K562 (cell line): ENCODE data around the gene AQP9. TPM values are rescaled to one million over a fixed set of nuclear protein-coding genes. Genes with fewer than 3 reads are reported as not detected.

Experiments used
- CBX8 ChIP-seq: fragments of 200-600 bp; sonication (generic); IDR thresholded peaks from 2 replicates; pipeline ENCODE4 v1.6.1; 2012; ENCODE audit warnings: borderline replicate concordance, mixed run types, low read depth, mild to moderate bottlenecking, moderate library complexity, mixed read lengths, low read length, control low read depth, inconsistent platforms; ENCODE audit not compliant: poor library complexity, severe bottlenecking; ENCODE audit errors: extremely low read depth
- ELF2 ChIP-seq: fragments of 250-450 bp; sonication (Bioruptor Pico); IDR thresholded peaks from 2 replicates; pipeline ENCODE4 v1.5.0; 2021; ENCODE audit warnings: mild to moderate bottlenecking
- HDAC8 ChIP-seq: fragments of 450-650 bp; IDR thresholded peaks from 2 replicates; pipeline ENCODE4 v1.6.1; 2016; ENCODE audit warnings: mild to moderate bottlenecking, missing genetic modification characterization, moderate library complexity, missing compliant biosample characterization
- HLTF ChIP-seq: fragments of 450-650 bp; IDR thresholded peaks from 2 replicates; pipeline ENCODE4 v1.6.1; 2016
- JUNB ChIP-seq: fragments of 450-650 bp; formaldehyde crosslinking; conservative IDR thresholded peaks from 2 replicates; pipeline ENCODE4 v1.4.0; 2020; ENCODE audit warnings: mild to moderate bottlenecking
- KLF13 ChIP-seq: fragments of 450-650 bp; IDR thresholded peaks from 2 replicates; pipeline ENCODE4 v1.6.1; 2016; ENCODE audit warnings: missing genetic modification characterization, low read depth, mild to moderate bottlenecking, missing compliant biosample characterization, moderate library complexity, borderline replicate concordance
- TOE1 ChIP-seq, 2 experiments: fragments of 450-650 bp in 1 of 2; sonication (generic) in 1 of 2; formaldehyde crosslinking in 1 of 2; IDR thresholded peaks; 2 replicates each; pipeline versions ENCODE4 v1.7.1 to v1.8.0; 2016 to 2022; ENCODE audit warnings: borderline replicate concordance in 2 of 2, mild to moderate bottlenecking in 2 of 2, antibody characterized with exemption in 1 of 2, inconsistent platforms in 1 of 2, low read depth in 1 of 2, missing genetic modification reagents in 1 of 2, moderate library complexity in 1 of 2
- U2AF2 ChIP-seq: fragments of 200-400 bp; formaldehyde crosslinking; optimal IDR thresholded peaks from 2 replicates; pipeline ENCODE3; 2017; ENCODE audit warnings: low read depth, mild to moderate bottlenecking, low read length
- ZBTB34 ChIP-seq: fragments of 250-450 bp; sonication (Bioruptor Pico); IDR thresholded peaks from 2 replicates; pipeline ENCODE4 v1.8.0; 2021; ENCODE audit warnings: mild to moderate bottlenecking, moderate library complexity
- ZNF23 ChIP-seq: fragments of 250-450 bp; sonication (Bioruptor Pico); IDR thresholded peaks from 2 replicates; pipeline ENCODE4 v1.4.0; 2020; ENCODE audit warnings: mild to moderate bottlenecking
- ZNF431 ChIP-seq: sonication (generic); formaldehyde crosslinking; IDR thresholded peaks from 2 replicates; pipeline ENCODE4 v1.8.0; 2022; ENCODE audit warnings: mild to moderate bottlenecking, missing genetic modification reagents
- polyA plus RNA-seq, 8 experiments: library from polyadenylated mRNA; depleted of rRNA in 4 of 8; stranded (reverse) in 5 of 8; unstranded in 3 of 8; fragments of >200 nt; fragmentation: Nextera tagmentation in 2 of 8; fragmentation: Illumina TruSeq in 1 of 8; extraction: Ambion mirVana in 2 of 8; extraction: Trizol in 1 of 8; gene quantifications; 2 replicates each; pipeline versions ENCODE4 v1.2.1 to v1.2.3, GENCODE V29; 2011 to 2014; ENCODE audit warnings: inconsistent platforms in 1 of 8, missing spikeins in 1 of 8
- total RNA-seq, 7 experiments: library from RNA; depleted of rRNA in 6 of 7; stranded (reverse); fragments of >200 nt in 6 of 7; fragmentation: Illumina TruSeq in 2 of 7; extraction: Trizol in 2 of 7; gene quantifications; 2 replicates each; pipeline versions ENCODE4 v1.2.1 to v1.2.3, GENCODE V29; 2011 to 2021; ENCODE audit warnings: low replicate concordance in 1 of 7
- TF ChIP-seq, protein P1 (sequence below): fragments of 450-650 bp; IDR thresholded peaks from 2 replicates; pipeline ENCODE4 v1.6.1; 2016; ENCODE audit warnings: mild to moderate bottlenecking, moderate library complexity
- TF ChIP-seq, protein P2 (sequence below): sonication (generic); formaldehyde crosslinking; IDR thresholded peaks from 2 replicates; pipeline ENCODE4 v1.8.1; 2022; ENCODE audit warnings: missing genetic modification reagents

Gene AQP9
- total and polyA plus RNA-seq, 9 of the 15 experiments (the other 6 are each of a cell fraction or from before 2014, with no cell fraction given), result 0.04 to 0.33 (median 0.07) TPM; not detected in 4

DNA sequence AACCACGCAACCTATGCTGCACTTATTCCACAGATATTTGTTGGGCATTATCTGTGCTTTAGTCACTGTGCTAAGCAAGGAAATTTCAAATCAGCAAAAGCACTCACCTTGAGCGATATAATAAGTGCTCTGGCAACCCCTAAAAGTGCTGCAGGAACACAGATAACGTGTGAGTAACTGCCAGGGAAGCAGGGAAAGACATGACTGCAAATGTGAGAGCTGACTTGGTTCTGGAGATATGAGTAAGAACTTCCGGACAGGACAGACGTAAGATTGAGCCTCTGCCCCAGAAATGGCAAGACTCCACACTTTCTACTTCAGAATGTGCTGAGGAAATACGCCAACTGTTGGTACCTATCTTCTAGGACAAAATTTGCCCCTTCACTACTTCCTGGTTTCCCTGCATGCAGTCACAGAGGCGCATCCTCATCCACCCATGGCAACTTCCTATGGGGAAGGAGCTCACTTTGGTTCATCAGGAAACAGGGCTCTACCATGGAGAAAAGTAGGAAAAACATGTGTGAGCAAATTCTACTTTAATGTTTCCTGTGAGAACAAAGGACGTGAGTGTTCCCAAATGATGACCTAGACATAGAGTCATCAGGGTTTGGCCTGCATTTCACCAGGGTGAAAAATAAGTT is 41.7 kb downstream of the AQP9 start (continued):
- TF ChIP-seq, protein P1, sequence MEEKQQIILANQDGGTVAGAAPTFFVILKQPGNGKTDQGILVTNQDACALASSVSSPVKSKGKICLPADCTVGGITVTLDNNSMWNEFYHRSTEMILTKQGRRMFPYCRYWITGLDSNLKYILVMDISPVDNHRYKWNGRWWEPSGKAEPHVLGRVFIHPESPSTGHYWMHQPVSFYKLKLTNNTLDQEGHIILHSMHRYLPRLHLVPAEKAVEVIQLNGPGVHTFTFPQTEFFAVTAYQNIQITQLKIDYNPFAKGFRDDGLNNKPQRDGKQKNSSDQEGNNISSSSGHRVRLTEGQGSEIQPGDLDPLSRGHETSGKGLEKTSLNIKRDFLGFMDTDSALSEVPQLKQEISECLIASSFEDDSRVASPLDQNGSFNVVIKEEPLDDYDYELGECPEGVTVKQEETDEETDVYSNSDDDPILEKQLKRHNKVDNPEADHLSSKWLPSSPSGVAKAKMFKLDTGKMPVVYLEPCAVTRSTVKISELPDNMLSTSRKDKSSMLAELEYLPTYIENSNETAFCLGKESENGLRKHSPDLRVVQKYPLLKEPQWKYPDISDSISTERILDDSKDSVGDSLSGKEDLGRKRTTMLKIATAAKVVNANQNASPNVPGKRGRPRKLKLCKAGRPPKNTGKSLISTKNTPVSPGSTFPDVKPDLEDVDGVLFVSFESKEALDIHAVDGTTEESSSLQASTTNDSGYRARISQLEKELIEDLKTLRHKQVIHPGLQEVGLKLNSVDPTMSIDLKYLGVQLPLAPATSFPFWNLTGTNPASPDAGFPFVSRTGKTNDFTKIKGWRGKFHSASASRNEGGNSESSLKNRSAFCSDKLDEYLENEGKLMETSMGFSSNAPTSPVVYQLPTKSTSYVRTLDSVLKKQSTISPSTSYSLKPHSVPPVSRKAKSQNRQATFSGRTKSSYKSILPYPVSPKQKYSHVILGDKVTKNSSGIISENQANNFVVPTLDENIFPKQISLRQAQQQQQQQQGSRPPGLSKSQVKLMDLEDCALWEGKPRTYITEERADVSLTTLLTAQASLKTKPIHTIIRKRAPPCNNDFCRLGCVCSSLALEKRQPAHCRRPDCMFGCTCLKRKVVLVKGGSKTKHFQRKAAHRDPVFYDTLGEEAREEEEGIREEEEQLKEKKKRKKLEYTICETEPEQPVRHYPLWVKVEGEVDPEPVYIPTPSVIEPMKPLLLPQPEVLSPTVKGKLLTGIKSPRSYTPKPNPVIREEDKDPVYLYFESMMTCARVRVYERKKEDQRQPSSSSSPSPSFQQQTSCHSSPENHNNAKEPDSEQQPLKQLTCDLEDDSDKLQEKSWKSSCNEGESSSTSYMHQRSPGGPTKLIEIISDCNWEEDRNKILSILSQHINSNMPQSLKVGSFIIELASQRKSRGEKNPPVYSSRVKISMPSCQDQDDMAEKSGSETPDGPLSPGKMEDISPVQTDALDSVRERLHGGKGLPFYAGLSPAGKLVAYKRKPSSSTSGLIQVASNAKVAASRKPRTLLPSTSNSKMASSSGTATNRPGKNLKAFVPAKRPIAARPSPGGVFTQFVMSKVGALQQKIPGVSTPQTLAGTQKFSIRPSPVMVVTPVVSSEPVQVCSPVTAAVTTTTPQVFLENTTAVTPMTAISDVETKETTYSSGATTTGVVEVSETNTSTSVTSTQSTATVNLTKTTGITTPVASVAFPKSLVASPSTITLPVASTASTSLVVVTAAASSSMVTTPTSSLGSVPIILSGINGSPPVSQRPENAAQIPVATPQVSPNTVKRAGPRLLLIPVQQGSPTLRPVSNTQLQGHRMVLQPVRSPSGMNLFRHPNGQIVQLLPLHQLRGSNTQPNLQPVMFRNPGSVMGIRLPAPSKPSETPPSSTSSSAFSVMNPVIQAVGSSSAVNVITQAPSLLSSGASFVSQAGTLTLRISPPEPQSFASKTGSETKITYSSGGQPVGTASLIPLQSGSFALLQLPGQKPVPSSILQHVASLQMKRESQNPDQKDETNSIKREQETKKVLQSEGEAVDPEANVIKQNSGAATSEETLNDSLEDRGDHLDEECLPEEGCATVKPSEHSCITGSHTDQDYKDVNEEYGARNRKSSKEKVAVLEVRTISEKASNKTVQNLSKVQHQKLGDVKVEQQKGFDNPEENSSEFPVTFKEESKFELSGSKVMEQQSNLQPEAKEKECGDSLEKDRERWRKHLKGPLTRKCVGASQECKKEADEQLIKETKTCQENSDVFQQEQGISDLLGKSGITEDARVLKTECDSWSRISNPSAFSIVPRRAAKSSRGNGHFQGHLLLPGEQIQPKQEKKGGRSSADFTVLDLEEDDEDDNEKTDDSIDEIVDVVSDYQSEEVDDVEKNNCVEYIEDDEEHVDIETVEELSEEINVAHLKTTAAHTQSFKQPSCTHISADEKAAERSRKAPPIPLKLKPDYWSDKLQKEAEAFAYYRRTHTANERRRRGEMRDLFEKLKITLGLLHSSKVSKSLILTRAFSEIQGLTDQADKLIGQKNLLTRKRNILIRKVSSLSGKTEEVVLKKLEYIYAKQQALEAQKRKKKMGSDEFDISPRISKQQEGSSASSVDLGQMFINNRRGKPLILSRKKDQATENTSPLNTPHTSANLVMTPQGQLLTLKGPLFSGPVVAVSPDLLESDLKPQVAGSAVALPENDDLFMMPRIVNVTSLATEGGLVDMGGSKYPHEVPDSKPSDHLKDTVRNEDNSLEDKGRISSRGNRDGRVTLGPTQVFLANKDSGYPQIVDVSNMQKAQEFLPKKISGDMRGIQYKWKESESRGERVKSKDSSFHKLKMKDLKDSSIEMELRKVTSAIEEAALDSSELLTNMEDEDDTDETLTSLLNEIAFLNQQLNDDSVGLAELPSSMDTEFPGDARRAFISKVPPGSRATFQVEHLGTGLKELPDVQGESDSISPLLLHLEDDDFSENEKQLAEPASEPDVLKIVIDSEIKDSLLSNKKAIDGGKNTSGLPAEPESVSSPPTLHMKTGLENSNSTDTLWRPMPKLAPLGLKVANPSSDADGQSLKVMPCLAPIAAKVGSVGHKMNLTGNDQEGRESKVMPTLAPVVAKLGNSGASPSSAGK, result peak; percentile 42; the same call in 1 of the 2 replicates
- no peak for TF ChIP-seq ELF2
- no peak for TF ChIP-seq U2AF2
- no peak for TF ChIP-seq KLF13
- TF ChIP-seq JUNB, result no peak
- TF ChIP-seq ZNF431, result no peak
- TF ChIP-seq, protein P2, sequence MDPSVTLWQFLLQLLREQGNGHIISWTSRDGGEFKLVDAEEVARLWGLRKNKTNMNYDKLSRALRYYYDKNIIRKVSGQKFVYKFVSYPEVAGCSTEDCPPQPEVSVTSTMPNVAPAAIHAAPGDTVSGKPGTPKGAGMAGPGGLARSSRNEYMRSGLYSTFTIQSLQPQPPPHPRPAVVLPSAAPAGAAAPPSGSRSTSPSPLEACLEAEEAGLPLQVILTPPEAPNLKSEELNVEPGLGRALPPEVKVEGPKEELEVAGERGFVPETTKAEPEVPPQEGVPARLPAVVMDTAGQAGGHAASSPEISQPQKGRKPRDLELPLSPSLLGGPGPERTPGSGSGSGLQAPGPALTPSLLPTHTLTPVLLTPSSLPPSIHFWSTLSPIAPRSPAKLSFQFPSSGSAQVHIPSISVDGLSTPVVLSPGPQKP, result no peak
- TF ChIP-seq CBX8, result no peak
- no peak for TF ChIP-seq ZBTB34
- TF ChIP-seq TOE1 (IDR thresholded peaks at IDR 0.05; ENCODE audit: borderline replicate concordance), result 0 out of 2 replicates have a peak, but pooled peaks have one; percentile 54
- TF ChIP-seq TOE1 (CRISPR knock-in tag; IDR thresholded peaks at IDR 0.05; ENCODE audit: borderline replicate concordance, low read depth), result no peak
- no peak for TF ChIP-seq ZNF23 (CRISPR knock-in tag)
- no peak for TF ChIP-seq HLTF
- no peak for TF ChIP-seq HDAC8 (tag)
